ENCODE measurements around the gene CD300LD.

DNA sequence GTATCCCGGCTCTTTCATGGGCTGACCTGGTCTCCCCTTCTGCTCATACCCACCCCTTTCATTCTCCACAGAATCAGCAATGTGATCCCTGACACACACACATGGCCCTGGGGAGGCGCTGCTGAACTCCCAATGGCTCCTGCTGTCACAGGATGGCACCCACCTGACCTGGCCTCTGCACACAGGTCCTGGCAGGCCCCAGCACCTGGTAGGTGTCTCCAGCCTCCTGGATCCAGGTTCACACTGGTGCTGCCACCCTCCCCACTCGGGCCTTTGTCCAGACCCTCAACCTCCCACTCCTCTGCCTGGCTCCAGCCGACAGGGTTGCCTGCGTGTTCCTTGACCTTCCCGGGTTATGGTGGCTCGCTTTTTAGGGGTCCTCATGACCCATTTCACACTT, 44.8 kb downstream of the CD300LD start:
- TF ChIP-seq, protein P1, sequence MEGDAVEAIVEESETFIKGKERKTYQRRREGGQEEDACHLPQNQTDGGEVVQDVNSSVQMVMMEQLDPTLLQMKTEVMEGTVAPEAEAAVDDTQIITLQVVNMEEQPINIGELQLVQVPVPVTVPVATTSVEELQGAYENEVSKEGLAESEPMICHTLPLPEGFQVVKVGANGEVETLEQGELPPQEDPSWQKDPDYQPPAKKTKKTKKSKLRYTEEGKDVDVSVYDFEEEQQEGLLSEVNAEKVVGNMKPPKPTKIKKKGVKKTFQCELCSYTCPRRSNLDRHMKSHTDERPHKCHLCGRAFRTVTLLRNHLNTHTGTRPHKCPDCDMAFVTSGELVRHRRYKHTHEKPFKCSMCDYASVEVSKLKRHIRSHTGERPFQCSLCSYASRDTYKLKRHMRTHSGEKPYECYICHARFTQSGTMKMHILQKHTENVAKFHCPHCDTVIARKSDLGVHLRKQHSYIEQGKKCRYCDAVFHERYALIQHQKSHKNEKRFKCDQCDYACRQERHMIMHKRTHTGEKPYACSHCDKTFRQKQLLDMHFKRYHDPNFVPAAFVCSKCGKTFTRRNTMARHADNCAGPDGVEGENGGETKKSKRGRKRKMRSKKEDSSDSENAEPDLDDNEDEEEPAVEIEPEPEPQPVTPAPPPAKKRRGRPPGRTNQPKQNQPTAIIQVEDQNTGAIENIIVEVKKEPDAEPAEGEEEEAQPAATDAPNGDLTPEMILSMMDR (IDR thresholded peaks at IDR 0.05; ENCODE audit: low read length), result no peak
- TF ChIP-seq EZH2 (IDR thresholded peaks at IDR 0.05; ENCODE audit: borderline replicate concordance, low read length), result no peak
